GM12878 (cell line): Measurements from ENCODE around the gene B3GNT2. TPM values are rescaled to one million over a fixed set of nuclear protein-coding genes. Genes with fewer than 3 reads are reported as not detected.
A peak's percentile ranks its signal among the peaks of the same experiment; 100 is the strongest.

Experiments
- CHD2 ChIP-seq: IDR thresholded peaks from 2 replicates; pipeline ENCODE4 v1.6.1; 2011; ENCODE audit warnings: low read depth, low read length, improper control_type of control experiment, borderline replicate concordance
- EED ChIP-seq: sonication (generic); IDR thresholded peaks from 2 replicates; pipeline ENCODE4 v1.6.1; 2016; ENCODE audit warnings: antibody characterized with exemption, low read depth
- LARP7 ChIP-seq: fragments of 450-650 bp; IDR thresholded peaks from 2 replicates; pipeline ENCODE4 v1.6.1; 2017; ENCODE audit warnings: mild to moderate bottlenecking
- MEF2A ChIP-seq: IDR thresholded peaks from 2 replicates; pipeline ENCODE4 v1.6.1; 2011; ENCODE audit warnings: low read depth, mild to moderate bottlenecking, low read length, moderate library complexity; ENCODE audit not compliant: insufficient read depth
- SMAD1 ChIP-seq: fragments of 450-650 bp; IDR thresholded peaks from 2 replicates; pipeline ENCODE4 v1.6.1; 2018; ENCODE audit warnings: mild to moderate bottlenecking, low read depth; ENCODE audit not compliant: partially characterized antibody
- TAF1 ChIP-seq: IDR thresholded peaks from 2 replicates; pipeline ENCODE4 v1.6.1; 2011; ENCODE audit warnings: mild to moderate bottlenecking, low read depth, low read length, borderline replicate concordance
- polyA plus RNA-seq, 11 experiments: library from polyadenylated mRNA; depleted of rRNA in 4 of 11; unstranded in 6 of 11; stranded (reverse) in 5 of 11; fragments of >200 nt; fragmentation: Nextera tagmentation in 4 of 11; fragmentation: Illumina TruSeq in 1 of 11; extraction: Ambion mirVana in 4 of 11; extraction: Trizol in 1 of 11; gene quantifications; 1 replicate in 1 of 11; 2 replicates in 10 of 11; pipeline versions ENCODE4 v1.2.1 to v1.2.3, GENCODE V29; 2011 to 2016; ENCODE audit warnings: inconsistent platforms in 2 of 11, missing spikeins in 2 of 11, low read depth in 1 of 11
- total RNA-seq, 4 experiments: library from RNA; depleted of rRNA in 3 of 4; stranded (reverse); fragments of >200 nt in 3 of 4; fragmentation: Illumina TruSeq in 1 of 4; extraction: Trizol in 1 of 4; gene quantifications; 2 replicates each; pipeline versions ENCODE4 v1.2.1 to v1.2.3, GENCODE V29; 2013 to 2021
- TF ChIP-seq, protein P1 (sequence below): IDR thresholded peaks from 2 replicates; pipeline ENCODE4 v1.6.1; 2012; ENCODE audit warnings: improper control_type of control experiment, low read depth, low read length; ENCODE audit not compliant: insufficient replicate concordance
- TF ChIP-seq, protein P2 (sequence below): fragments of 450-650 bp; IDR thresholded peaks from 2 replicates; pipeline ENCODE4 v1.6.1; 2017; ENCODE audit warnings: mild to moderate bottlenecking, low read depth, inconsistent platforms; ENCODE audit not compliant: poor library complexity, severe bottlenecking
- TF ChIP-seq, protein P3 (sequence below): IDR thresholded peaks from 2 replicates; pipeline ENCODE4 v1.6.1; 2011; ENCODE audit warnings: low read depth, mild to moderate bottlenecking, low read length, moderate library complexity, borderline replicate concordance; ENCODE audit errors: extremely low read depth
- TF ChIP-seq, protein P4 (sequence below): fragments of 150-350 bp; IDR thresholded peaks from 2 replicates; pipeline ENCODE4 v1.6.1; 2014; ENCODE audit warnings: mild to moderate bottlenecking, low read depth, low read length
- TF ChIP-seq, protein P5 (sequence below): fragments of 450-650 bp; formaldehyde crosslinking; IDR thresholded peaks from 2 replicates; pipeline ENCODE4 v1.4.0; 2020; ENCODE audit warnings: mild to moderate bottlenecking, moderate library complexity
- TF ChIP-seq, protein P6 (sequence below): fragments of 450-650 bp; IDR thresholded peaks from 2 replicates; pipeline ENCODE4 v1.6.1; 2016; ENCODE audit warnings: mild to moderate bottlenecking

Gene B3GNT2
- total and polyA plus RNA-seq, 10 of the 15 experiments (the other 5 are each of a cell fraction or from before 2014, with no cell fraction given) = 19.7 to 103 (median 76.3) TPM

DNA sequence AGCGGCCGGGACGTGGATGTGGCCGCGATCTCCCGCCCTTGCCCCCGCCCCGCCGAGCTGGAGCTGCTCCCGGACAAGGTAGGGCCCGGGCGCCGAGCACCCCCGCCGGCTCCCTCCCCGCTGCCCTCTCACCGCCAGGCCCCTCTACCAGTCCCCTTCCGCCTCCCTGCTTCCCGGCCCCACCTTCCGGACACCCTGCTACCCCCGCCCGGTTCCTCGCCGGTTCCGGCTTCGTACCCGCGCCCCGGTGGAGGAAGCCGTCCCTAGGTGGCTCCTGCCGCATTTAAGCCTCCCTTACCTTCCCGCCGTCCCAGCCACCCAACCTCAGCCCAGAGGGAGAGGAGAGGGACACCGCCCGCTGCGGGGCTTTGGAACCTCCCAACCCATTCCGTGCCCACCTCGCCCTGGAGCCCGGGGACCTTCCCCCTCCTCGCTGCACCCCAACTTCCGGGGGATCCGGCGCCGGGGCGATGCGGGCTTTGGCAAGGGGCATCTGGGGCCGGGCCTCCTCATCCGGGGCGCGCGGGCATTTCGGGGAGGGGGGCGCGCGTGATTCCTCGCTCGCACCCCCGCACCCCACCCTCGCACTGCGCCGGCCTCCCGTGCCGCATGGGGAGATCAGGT lies 475 bp downstream of the B3GNT2 start (continued):
- TF ChIP-seq, protein P1, sequence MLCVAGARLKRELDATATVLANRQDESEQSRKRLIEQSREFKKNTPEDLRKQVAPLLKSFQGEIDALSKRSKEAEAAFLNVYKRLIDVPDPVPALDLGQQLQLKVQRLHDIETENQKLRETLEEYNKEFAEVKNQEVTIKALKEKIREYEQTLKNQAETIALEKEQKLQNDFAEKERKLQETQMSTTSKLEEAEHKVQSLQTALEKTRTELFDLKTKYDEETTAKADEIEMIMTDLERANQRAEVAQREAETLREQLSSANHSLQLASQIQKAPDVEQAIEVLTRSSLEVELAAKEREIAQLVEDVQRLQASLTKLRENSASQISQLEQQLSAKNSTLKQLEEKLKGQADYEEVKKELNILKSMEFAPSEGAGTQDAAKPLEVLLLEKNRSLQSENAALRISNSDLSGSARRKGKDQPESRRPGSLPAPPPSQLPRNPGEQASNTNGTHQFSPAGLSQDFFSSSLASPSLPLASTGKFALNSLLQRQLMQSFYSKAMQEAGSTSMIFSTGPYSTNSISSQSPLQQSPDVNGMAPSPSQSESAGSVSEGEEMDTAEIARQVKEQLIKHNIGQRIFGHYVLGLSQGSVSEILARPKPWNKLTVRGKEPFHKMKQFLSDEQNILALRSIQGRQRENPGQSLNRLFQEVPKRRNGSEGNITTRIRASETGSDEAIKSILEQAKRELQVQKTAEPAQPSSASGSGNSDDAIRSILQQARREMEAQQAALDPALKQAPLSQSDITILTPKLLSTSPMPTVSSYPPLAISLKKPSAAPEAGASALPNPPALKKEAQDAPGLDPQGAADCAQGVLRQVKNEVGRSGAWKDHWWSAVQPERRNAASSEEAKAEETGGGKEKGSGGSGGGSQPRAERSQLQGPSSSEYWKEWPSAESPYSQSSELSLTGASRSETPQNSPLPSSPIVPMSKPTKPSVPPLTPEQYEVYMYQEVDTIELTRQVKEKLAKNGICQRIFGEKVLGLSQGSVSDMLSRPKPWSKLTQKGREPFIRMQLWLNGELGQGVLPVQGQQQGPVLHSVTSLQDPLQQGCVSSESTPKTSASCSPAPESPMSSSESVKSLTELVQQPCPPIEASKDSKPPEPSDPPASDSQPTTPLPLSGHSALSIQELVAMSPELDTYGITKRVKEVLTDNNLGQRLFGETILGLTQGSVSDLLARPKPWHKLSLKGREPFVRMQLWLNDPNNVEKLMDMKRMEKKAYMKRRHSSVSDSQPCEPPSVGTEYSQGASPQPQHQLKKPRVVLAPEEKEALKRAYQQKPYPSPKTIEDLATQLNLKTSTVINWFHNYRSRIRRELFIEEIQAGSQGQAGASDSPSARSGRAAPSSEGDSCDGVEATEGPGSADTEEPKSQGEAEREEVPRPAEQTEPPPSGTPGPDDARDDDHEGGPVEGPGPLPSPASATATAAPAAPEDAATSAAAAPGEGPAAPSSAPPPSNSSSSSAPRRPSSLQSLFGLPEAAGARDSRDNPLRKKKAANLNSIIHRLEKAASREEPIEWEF = no peak
- TF ChIP-seq LARP7 (peak; percentile 79; the same call in 1 of the 2 replicates), CHD2 (0 out of 2 replicates have a peak, but pooled peaks have one; percentile 24), SMAD1 (peak; percentile 25), MEF2A (no peak), EED (no peak), TAF1 (no peak)
- TF ChIP-seq, protein P2, sequence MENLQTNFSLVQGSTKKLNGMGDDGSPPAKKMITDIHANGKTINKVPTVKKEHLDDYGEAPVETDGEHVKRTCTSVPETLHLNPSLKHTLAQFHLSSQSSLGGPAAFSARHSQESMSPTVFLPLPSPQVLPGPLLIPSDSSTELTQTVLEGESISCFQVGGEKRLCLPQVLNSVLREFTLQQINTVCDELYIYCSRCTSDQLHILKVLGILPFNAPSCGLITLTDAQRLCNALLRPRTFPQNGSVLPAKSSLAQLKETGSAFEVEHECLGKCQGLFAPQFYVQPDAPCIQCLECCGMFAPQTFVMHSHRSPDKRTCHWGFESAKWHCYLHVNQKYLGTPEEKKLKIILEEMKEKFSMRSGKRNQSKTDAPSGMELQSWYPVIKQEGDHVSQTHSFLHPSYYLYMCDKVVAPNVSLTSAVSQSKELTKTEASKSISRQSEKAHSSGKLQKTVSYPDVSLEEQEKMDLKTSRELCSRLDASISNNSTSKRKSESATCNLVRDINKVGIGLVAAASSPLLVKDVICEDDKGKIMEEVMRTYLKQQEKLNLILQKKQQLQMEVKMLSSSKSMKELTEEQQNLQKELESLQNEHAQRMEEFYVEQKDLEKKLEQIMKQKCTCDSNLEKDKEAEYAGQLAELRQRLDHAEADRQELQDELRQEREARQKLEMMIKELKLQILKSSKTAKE = no peak
- TF ChIP-seq, protein P3, sequence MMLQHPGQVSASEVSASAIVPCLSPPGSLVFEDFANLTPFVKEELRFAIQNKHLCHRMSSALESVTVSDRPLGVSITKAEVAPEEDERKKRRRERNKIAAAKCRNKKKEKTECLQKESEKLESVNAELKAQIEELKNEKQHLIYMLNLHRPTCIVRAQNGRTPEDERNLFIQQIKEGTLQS = no peak
- TF ChIP-seq, protein P4, sequence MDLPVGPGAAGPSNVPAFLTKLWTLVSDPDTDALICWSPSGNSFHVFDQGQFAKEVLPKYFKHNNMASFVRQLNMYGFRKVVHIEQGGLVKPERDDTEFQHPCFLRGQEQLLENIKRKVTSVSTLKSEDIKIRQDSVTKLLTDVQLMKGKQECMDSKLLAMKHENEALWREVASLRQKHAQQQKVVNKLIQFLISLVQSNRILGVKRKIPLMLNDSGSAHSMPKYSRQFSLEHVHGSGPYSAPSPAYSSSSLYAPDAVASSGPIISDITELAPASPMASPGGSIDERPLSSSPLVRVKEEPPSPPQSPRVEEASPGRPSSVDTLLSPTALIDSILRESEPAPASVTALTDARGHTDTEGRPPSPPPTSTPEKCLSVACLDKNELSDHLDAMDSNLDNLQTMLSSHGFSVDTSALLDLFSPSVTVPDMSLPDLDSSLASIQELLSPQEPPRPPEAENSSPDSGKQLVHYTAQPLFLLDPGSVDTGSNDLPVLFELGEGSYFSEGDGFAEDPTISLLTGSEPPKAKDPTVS = no peak
- TF ChIP-seq, protein P5, sequence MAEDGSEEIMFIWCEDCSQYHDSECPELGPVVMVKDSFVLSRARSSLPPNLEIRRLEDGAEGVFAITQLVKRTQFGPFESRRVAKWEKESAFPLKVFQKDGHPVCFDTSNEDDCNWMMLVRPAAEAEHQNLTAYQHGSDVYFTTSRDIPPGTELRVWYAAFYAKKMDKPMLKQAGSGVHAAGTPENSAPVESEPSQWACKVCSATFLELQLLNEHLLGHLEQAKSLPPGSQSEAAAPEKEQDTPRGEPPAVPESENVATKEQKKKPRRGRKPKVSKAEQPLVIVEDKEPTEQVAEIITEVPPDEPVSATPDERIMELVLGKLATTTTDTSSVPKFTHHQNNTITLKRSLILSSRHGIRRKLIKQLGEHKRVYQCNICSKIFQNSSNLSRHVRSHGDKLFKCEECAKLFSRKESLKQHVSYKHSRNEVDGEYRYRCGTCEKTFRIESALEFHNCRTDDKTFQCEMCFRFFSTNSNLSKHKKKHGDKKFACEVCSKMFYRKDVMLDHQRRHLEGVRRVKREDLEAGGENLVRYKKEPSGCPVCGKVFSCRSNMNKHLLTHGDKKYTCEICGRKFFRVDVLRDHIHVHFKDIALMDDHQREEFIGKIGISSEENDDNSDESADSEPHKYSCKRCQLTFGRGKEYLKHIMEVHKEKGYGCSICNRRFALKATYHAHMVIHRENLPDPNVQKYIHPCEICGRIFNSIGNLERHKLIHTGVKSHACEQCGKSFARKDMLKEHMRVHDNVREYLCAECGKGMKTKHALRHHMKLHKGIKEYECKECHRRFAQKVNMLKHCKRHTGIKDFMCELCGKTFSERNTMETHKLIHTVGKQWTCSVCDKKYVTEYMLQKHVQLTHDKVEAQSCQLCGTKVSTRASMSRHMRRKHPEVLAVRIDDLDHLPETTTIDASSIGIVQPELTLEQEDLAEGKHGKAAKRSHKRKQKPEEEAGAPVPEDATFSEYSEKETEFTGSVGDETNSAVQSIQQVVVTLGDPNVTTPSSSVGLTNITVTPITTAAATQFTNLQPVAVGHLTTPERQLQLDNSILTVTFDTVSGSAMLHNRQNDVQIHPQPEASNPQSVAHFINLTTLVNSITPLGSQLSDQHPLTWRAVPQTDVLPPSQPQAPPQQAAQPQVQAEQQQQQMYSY = no peak
- TF ChIP-seq, protein P6, sequence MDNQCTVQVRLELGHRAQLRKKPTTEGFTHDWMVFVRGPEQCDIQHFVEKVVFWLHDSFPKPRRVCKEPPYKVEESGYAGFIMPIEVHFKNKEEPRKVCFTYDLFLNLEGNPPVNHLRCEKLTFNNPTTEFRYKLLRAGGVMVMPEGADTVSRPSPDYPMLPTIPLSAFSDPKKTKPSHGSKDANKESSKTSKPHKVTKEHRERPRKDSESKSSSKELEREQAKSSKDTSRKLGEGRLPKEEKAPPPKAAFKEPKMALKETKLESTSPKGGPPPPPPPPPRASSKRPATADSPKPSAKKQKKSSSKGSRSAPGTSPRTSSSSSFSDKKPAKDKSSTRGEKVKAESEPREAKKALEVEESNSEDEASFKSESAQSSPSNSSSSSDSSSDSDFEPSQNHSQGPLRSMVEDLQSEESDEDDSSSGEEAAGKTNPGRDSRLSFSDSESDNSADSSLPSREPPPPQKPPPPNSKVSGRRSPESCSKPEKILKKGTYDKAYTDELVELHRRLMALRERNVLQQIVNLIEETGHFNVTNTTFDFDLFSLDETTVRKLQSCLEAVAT = peak; percentile 86
